ENCODE measurements around the gene HYOU1.
A peak's percentile ranks its signal among the peaks of the same experiment; 100 is the strongest.
"Not testable (repeated sequence)": the region's sequence is repeated elsewhere in the genome, so short reads cannot be mapped to it uniquely, and the experiment has no call there.

HYOU1 gene

DNA sequence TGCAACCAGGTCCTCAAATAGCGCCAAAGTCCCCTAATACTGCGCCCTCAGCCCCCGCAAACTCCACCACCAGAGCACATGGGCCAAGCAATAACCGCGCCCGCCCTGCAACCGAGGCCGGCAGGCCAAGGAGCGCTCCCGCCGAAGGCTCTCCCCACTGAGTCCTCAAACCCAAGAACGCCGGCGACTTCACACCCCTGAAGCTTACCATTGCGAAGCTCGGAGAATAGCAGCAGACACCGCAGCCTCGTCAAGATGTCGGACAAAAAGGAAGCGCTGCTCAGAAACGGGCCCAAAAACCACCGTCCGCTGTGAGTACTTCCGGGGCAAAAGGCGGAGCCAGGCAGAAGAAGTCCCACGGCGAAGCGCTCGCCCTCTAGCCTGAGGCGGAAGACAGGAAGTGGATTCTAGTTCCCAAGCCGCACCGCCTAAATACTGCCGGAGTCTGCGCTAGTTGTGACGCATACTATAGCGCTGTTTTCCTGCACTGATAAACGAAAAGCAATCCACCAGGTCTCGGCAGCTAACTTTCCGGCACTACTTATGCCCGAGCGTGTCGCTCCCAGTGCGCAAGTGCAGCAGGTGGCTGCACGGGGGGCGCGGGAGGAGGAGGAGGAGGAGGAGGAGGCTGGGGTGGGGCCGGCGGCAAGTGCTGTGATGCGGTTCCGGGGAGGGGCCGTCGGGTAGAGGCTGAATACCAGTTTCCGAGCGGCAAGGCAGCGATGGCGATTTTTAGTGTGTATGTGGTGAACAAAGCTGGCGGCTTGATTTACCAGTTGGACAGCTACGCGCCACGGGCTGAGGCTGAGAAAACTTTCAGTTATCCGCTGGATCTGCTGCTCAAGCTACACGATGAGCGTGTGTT lies 38.7 kb downstream of the HYOU1 start, which contains the start of the genes RPS25 and TRAPPC4:
TSS of gene RPS25 (minus strand) at position 270 of the 865 bp plus-strand sequence. CDS start at position 211, 59 bp downstream.
TSS of gene TRAPPC4 (plus strand) at position 693 of the 865 bp plus-strand sequence. CDS start at position 723, 30 bp downstream.
- peak; percentile 96 for DNase-seq (ENCODE audit: low spot score)

DNA sequence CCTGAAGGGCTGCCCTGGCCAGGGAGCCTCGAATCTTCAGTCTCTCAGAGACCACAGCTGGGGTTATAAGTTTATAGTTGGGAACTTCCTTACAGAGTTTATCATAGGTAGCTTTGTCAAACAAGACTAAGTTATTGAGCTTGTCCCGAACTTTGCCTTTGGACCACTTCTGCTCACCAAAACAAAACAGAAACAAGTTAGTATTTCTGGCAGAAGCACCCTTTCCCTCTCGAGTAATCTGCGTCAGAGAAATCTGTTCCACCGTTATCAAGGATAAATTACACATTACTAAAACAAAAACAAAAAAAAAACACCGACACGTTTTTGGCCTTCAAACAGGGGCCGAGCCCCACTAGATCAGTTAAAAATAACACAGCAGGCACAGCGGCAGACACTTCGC lies 39.6 kb downstream of the HYOU1 start:
- DNase-seq (ENCODE audit: low spot score) = not testable (repeated sequence)

DNA sequence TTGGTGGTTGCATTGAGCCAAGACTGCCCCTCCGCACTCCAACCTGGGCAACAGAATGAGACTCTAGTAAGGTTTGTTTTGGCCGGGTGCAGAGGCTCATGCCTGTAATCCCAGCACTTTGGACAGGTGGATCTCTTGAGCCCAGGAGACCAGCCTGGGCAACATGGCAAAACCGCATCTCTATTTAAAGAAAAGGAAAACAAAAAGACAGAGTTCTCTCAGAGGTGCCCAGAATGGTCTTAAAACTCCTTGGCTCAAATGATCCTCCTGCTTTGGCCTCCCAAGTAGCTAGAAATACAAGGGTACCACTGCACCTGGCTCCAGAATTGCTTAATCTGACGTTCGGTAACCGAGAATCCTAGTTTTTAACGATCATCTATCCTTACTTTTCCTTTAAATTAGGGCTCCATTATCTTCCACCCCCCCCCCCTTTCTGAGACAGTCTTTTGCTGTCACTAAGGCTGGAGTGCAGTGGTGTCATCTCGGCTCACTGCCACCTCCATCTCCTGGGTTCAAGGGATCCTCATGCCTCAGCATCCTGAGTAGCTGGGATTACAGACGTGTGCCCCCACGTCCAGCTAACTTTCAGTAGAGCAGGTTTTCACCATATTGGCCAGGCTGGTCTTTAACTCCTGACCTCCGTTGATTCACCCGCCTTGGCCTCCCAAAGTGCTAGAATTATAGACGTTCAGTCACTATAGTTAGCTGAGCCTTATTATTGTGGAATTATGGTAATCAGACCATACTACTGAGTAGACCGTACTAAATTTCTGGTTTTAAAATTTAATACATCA lies 40.6 kb downstream of the HYOU1 start:
- no peak for DNase-seq (ENCODE audit: low spot score)

DNA sequence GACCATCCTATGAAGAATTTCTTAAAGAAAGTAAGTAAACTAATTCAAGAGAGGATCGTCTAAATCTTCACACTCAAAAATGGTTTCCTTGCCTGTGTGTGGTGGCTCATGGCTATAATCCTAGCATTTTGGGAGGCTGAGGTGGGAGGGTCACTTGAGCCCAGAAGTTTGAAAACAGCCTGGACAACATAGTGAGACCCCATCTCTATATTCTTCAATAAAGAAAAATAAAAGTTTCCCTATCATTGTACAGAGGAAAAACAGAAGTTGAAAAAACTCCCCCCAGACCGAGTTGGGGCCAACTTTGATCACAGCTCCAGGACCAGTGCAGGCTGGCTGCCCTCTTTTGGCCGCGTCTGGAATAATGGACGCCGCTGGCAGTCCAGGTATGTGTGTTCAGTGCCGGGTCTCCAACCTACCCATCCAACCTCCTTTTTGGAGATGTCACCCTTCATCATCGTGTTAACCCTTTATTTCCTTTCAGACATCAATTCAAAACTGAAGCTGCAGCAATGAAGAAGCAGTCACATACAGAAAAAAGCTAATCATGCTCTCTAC lies 41.9 kb downstream of the HYOU1 start:
- no peak for DNase-seq (ENCODE audit: low spot score)

DNA sequence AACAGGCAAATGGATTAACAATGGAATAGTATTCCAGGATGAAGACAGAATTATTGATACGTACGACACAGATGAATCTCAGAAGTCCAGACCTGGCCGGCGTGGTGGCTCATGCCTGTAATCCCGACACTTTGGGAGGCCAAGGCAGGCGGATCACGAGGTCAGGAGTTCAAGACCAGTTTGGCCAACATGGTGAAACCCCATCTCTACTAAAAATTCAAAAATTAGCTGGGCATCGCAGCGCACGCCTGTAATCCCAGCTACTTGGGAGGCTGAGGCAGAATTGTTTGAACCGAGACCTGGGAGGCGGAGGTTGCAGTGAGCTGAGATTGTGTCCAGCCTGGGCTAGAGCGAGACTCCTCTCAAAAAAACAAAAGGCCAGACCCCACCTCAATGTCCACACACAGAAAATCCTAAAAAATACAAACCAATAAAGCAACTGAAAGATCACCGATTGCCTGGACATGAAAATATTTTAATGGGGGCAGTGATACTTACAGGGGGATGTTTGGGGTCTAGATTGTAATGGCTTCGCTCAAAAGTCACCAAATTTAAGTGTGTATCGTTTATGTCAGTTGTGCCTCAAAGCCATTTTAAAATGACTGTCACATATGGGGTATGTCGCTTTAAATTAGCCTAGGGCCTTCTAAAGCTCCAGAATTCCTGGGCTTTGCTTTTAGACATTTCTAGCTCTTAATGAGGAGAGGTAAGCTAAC lies 42.6 kb downstream of the HYOU1 start:
- no peak for DNase-seq (ENCODE audit: low spot score)

DNA sequence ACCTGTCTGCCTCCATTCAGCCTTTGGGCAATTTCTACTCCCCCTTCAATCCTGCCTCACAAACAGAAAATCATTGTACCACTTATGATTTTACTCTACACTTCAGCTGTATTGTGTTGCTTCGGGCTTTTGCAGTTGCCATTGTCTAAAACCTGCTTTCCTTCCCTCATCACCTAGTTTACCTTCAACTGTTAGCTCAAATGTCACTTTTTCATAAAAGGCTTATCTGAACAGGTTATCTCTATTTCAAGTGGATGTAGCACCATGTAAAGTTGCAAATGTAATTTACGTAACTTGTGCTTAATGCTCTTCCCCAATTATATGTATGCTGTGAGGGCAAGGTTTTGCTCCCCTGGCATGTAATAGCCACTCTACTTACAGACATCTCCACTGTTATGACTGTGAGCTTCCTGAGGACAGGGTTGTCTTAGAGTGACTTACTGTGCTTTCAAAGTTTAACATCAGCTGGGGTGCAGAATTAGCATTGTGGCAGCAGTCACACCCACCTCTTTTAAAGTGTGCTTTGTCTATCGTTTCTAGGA lies 44.3 kb downstream of the HYOU1 start:
- no peak for DNase-seq (ENCODE audit: low spot score)

DNA sequence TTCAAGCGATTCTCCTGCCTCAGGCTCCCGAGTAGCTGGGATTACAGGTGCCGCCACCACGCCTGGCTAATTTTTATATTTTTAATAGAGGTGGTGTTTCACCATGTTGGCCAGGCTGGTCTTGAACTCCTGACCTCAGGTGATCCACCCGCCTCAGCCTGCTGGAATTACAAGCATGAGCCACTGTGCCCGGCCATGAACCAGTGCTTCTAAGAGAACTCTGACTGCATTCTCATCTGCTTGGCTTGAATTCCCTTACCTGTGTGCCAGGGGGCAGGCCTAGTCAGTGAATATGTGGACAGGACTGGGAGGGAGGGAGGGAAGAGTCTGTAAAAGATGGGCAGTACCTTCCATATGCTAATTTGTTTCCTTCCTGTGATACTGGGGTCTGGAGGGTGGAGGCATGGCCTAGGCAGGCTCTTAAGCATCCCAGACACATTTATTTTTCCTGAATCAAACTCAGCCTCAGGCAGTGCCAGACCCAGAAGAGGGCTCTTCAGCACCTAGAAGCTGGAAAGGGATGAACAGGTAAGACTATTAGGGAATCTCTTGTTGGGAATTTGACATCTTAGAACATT lies 45.4 kb downstream of the HYOU1 start:
- no peak for DNase-seq (ENCODE audit: low spot score)

DNA sequence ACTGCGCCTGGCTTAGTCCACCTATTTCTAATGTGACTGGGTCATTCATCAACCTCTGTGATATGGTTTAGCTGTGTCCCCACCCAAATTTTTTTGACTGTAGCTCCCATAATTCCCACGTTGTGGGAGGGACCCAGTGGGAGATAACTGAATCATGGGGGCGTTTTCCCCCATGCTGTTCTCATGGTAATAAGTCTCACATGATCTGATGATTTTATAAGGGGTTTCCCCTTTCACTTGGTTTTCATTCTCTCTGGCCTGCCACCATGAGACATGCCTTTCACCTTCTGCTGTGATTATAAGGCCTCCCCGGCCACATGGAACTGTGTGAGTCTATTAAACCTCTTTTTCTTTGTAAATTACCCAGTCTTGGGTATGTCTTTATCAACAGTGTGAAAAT lies 50.3 kb downstream of the HYOU1 start:
- no peak for DNase-seq (ENCODE audit: low spot score)

DNA sequence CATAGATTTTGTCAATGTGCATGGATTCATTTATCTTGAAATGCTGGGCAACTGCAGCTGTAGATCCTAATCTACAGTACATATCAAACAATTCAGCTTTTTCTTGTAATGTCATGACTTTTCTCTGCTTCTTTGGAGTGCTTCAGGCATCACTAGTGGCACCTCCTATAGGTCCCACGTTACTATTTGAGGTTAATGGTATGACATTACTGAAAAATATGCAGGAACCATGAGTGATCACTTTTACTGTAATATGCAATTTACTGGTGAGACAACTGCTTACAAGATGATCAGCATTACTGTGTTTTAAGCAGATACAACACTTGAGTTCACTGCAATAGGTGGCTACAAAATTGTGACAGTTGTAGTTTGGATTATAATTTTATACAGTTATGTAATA lies 56.1 kb downstream of the HYOU1 start:
- DNase-seq (ENCODE audit: low spot score) = no peak

DNA sequence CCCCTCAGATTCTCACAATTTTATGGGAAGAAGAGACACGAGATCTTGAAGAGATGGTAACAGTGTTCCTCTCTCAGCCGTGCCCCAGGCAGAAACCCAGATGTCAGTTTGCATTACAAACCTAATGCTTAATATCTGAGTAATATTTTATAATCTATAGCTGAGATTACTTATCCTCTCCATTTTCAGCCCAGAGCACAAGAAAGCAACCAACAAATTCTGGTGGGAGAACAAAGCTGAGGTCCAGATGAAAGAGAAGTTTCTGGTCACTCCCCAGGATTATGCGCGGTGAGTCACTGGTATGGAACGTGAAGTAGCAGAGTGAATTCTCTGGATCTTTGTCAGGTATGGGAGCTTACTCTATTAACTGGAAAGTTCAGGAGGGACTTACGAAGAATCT lies 58.2 kb downstream of the HYOU1 start:
- no peak for DNase-seq (ENCODE audit: low spot score)

DNA sequence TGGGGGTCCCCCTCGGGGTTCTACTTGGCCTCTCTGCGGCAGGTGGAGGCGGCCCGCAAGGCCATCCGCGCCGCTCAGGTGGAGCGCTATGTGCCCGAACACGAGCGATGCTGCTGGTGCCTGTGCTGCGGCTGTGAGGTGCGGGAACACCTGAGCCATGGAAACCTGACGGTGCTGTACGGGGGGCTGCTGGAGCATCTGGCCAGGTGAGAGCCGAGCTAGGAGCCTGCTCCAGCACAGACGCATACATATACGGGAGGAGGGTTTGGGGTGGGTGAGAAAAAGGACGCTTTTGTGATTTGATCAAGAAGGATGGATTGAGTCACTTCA lies 58.7 kb downstream of the HYOU1 start:
- no peak for DNase-seq (ENCODE audit: low spot score)

DNA sequence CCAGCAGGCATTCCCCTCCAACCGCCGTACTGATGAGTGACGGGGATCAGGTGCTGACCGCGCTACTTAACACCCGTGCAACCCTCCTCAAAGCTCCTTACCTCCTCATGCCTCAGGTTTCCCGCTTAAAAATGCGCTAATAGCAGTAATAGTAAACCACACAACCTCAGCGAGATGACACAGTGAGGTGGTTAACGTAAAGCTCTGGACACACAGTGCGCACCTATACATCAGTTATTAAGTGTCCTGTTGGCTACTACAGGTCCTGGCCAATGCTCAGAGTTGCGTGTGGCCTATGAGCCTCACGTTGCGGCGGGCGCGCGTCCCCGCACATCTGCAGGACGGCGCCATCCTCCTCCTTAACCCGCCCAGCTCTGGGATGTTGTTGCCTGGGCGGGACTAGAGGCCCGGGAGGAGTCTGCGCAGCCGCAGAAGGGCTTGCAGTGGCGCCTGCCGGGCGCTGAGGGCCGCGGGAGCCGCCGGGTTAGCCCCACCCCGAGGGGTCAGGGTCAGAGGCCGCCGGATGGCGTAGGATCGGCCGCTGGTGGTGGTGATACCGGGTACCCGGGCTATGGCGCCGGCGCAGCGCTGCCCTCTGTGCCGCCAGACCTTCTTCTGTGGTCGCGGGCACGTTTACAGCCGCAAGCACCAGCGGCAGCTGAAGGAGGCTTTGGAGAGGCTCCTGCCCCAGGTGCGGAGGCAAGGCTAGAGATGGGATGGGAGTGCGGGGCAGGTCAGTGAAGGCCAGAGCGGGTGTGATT lies 59.2 kb downstream of the HYOU1 start, which contains the start of gene CENATAC:
TSS of gene CENATAC (plus strand) at position 512 of the 761 bp plus-strand sequence. CDS start at position 572, 60 bp downstream.
- peak; percentile 97 for DNase-seq (ENCODE audit: low spot score)

DNA sequence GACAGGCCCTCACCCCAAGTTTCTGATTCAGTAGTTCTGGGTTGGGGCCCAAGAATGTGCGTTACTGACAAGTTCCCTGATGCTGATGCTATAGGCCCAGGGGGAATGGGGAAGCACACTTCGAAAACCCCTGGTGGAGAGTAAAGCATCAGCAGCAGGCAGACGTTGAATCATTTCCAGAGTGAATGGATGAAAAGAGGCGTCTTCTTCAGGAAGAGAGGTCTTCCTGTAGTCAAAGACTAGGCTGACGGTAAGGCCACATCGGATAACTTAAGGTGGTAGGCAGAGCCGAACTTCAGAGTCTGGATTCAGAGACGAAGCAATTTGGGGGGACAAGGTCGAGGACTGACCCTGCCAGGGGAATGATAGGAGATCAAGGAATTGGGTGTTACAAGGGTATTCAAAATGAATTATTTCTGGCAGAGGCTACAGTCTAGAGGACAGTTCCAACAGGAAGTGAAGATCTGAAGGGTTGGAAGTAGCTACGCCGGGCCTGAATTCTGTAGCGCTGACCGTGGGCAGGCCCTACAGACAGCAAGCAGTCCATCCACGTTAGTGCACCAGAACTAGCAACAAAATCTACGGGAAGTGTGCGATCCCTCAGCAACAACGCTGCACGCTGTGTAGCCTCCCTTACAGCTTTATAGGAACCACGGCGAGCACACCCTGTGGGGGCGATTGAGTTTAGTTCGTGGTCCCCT lies 59.9 kb downstream of the HYOU1 start:
- DNase-seq (ENCODE audit: low spot score) = no peak

Measured in hematopoietic multipotent progenitor cell treated with erythropoietin and hydrocortisone succinate and interleukin-3 and kit ligand, for 17 days (in vitro differentiated cells).